A549 treated with GW870086 at 1 μM for 4 hours (cell line): ENCODE results near the gene PSMC1. TPM values are rescaled to one million over a fixed set of nuclear protein-coding genes. Genes with fewer than 3 reads are reported as not detected.

Experiments
- total RNA-seq: library from RNA; stranded (reverse); fragments of 200-300 nt; extraction: Qiagen RNA extraction; gene quantifications from 5 replicates; pipeline ENCODE4 v1.2.3, GENCODE V29; 2022; ENCODE audit warnings: low read depth

PSMC1 gene
- total RNA-seq = 220 to 327 TPM (median 226 TPM) in 5 replicates

DNA sequence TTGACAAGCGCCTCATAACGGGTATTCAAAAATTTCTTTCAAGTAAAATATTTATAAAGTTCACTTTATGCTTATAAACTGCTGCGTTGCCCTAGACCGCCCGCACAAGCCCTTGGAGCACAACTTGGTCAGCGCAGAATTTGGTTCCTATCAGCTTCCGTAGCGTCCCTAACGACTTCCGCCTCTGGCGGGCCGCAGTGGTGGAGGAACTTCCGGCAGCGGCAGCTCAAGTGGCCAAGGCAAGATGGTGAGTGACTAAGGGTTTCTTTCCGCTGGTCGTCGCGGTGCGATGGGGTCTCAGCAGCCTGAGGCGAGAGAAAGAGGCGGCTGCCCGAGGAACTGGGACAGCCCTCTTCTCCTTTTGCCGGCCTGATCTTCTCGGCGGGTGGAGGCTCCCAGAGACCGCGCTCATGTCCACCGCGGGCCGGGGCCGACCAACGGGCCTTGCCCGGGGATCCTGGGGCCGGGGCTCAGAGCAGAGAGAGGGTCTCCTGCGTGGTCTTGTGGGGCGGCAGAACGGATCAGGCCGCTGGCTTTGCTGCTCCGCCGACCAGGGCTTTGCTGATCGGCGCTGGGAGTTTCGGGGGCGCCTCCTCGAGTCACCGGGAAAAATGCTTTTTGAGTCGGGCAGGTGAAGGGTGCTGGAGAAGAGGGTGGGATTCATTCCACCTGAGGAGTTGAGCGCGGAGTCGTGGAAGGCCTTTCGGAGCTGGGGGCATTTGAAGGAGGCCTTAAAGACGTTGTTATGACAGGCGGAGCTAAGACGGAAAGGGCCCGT lies at the start of gene PSMC1:
PSMC1 (plus strand) TSS at position 200 of the 778 bp plus-strand sequence; CDS start at position 245, 45 bp downstream.

Other genes starting within 250 kb of the PSMC1 start
- 0.11 to 0.17 TPM (median 0.15 TPM) in 4 of 5 replicates, not detected in the other for gene KCNK13, start 194.6 kb upstream of the PSMC1 start, total RNA-seq
- 7.3 to 9.2 TPM (median 8.0 TPM) in 5 replicates for gene NRDE2, start 75.4 kb downstream of the PSMC1 start, total RNA-seq
- 301 to 367 TPM (median 341 TPM) in 5 replicates for gene CALM1, start 140.5 kb downstream of the PSMC1 start, total RNA-seq